PC-3 (cell line): Measurements from ENCODE around the gene STK11IP. TPM values are rescaled to one million over a fixed set of nuclear protein-coding genes. Genes with fewer than 3 reads are reported as not detected.

Experiments used
- ATAC-seq: fragments of 200-7000 bp; cut with Tn5 transposase; 2 replicates; pipeline ENCODE4 v1.9.1; 2020; ENCODE audit warnings: mild to moderate bottlenecking, moderate library complexity
- BruUV-seq: library from RNA; stranded (reverse); fragments of 400-500 nt; replicated peaks from 2 replicates; lab custom pipeline; 2021; lab: Mats Ljungman, UMichigan
- CTCF ChIA-PET: fragments of 300-600 bp; sonication (Branson Sonifier 250); formaldehyde crosslinking; loops from one replicate; lab custom pipeline; 2022; ENCODE audit warnings: antibody characterized with exemption; lab: Charles Lee
- POLR2A ChIA-PET: fragments of 300-600 bp; sonication (Branson Sonifier 250); formaldehyde crosslinking; loops from one replicate; lab custom pipeline; 2022; ENCODE audit warnings: antibody characterized with exemption; ENCODE audit not compliant: unreplicated experiment; lab: Charles Lee
- DNase-seq: peaks from one replicate; pipeline ENCODE4 v3.0.0-alpha.2; 2015
- H2AFZ ChIP-seq: fragments of 300-600 bp; sonication (generic); 2 replicates; pipeline ENCODE4 v1.6.0; 2016; ENCODE audit warnings: antibody characterized with exemption, low read length
- H3F3A ChIP-seq: fragments of 300-600 bp; sonication (generic); one replicate; pipeline ENCODE4 v1.6.0; 2017; ENCODE audit warnings: antibody characterized with exemption, low read length, control low read depth, mild to moderate bottlenecking; ENCODE audit not compliant: unreplicated experiment
- H3K27ac ChIP-seq: fragments of 300-600 bp; sonication (generic); 2 replicates; pipeline ENCODE4 v1.5.1; 2016; ENCODE audit warnings: mild to moderate bottlenecking, low read length
- H3K27me3 ChIP-seq: fragments of 300-600 bp; sonication (generic); 2 replicates; pipeline ENCODE4 v1.6.1; 2016; ENCODE audit warnings: low read length, mixed read lengths
- H3K36me3 ChIP-seq: fragments of 300-600 bp; sonication (generic); 2 replicates; pipeline ENCODE4 v1.6.1; 2016; ENCODE audit warnings: low read depth, mixed run types, low read length, mixed read lengths
- H3K4me1 ChIP-seq: fragments of 300-600 bp; sonication (generic); 2 replicates; pipeline ENCODE4 v1.5.1; 2016; ENCODE audit warnings: low read length; ENCODE audit not compliant: insufficient read depth
- H3K4me2 ChIP-seq: fragments of 300-600 bp; sonication (generic); 2 replicates; pipeline ENCODE4 v1.6.0; 2016; ENCODE audit warnings: low read length
- H3K4me3 ChIP-seq: fragments of 300-600 bp; sonication (generic); 2 replicates; pipeline ENCODE4 v1.5.1; 2016; ENCODE audit warnings: mild to moderate bottlenecking, low read length, mixed read lengths
- H3K79me2 ChIP-seq: fragments of 300-600 bp; sonication (generic); 2 replicates; pipeline ENCODE4 v1.6.1; 2017; ENCODE audit warnings: low read length, mixed read lengths
- H3K9ac ChIP-seq: fragments of 300-600 bp; sonication (generic); 2 replicates; pipeline ENCODE4 v1.6.0; 2016; ENCODE audit warnings: mild to moderate bottlenecking, low read length
- H3K9me2 ChIP-seq: fragments of 300-600 bp; sonication (generic); replicated peaks from 2 replicates; pipeline ENCODE4 v1.6.1; 2016; ENCODE audit warnings: mixed run types, low read length, mixed read lengths
- H3K9me3 ChIP-seq: fragments of 300-600 bp; sonication (generic); 2 replicates; pipeline ENCODE4 v1.6.1; 2016; ENCODE audit warnings: low read length, mixed read lengths
- H4K20me1 ChIP-seq: fragments of 300-600 bp; sonication (generic); 2 replicates; pipeline ENCODE4 v1.6.1; 2016; ENCODE audit warnings: low read length, mixed read lengths
- CTCF ChIP-seq: fragments of 300-600 bp; sonication (generic); conservative IDR thresholded peaks from 2 replicates; pipeline ENCODE4 v1.5.1; 2017; ENCODE audit warnings: antibody characterized with exemption, low read depth, mild to moderate bottlenecking, low read length
- EZH2 ChIP-seq: fragments of 300-600 bp; sonication (generic); IDR thresholded peaks from one replicate; pipeline ENCODE4 v1.6.1; 2017; ENCODE audit warnings: antibody characterized with exemption, mild to moderate bottlenecking, low read length; ENCODE audit not compliant: unreplicated experiment
- EZH2phosphoT487 ChIP-seq: fragments of 300-600 bp; sonication (generic); IDR thresholded peaks from 2 replicates; pipeline ENCODE4 v1.6.1; 2018; ENCODE audit warnings: mild to moderate bottlenecking, antibody characterized with exemption, low read length, borderline replicate concordance
- intact Hi-C: fragments of 100-400 bp; cut with micrococcal nuclease; formaldehyde crosslinking; loops from 2 replicates; pipeline ENCODE4 v1.9.0; 2023
- total RNA-seq: library from RNA; depleted of rRNA; stranded (reverse); fragments of >200 nt; gene quantifications from 2 replicates; pipeline ENCODE4 v1.2.3, GENCODE V29; 2014

The STK11IP gene
- total RNA-seq, 1 experiment from 2014 or later = 17.7 TPM

- H4K20me1 ChIP-seq = no peaks in the 10 kb centered on the region
- H3K4me3 ChIP-seq = peak overlapping the region; percentile 2; the same call in 1 of the 2 replicates
- H3K27ac ChIP-seq = peak overlapping the region; percentile 76
- intact Hi-C loops = loop anchor here (1.0 kb wide), 1 partner anchor 11 kb away; no protein-coding TSS in a partner anchor
- H3K9me2 ChIP-seq = no peaks in the 10 kb centered on the region
- TF ChIP-seq EZH2phosphoT487 (no peak), EZH2 (no peak), CTCF (no peak)
- peak; percentile 45 for DNase-seq
- H3K4me2 ChIP-seq = peak overlapping the region; percentile 51
- CTCF ChIA-PET = interaction anchor here (0.6 to 2.0 kb wide), 2 partner anchors 11 to 44 kb away, joined by 4 to 14 read pairs; no protein-coding TSS in a partner anchor
- no peaks in the 10 kb centered on the region for H3F3A ChIP-seq
- POLR2A ChIA-PET = interaction anchor here (0.6 kb wide), 1 partner anchor 44 kb away, joined by 4 read pairs; no protein-coding TSS in a partner anchor
- ATAC-seq = peak; percentile 18
- peaks cover 27% of the 10 kb centered on the region for H3K4me1 ChIP-seq
- peak overlapping the region; percentile 20 for H2AFZ ChIP-seq
- no peaks in the 10 kb centered on the region for H3K79me2 ChIP-seq
- no peaks in the 10 kb centered on the region for H3K36me3 ChIP-seq
- H3K27me3 ChIP-seq = no peaks in the 10 kb centered on the region
- peak overlapping the region; percentile 11; the same call in 1 of the 2 replicates for H3K9ac ChIP-seq
- no peaks in the 10 kb centered on the region for H3K9me3 ChIP-seq
- no TSS peak for BruUV-seq
These were observed 47.3 kb downstream of the STK11IP start for GRCh38 chr2:219644801-219645480.

GRCh38 chr2:219645631-219646527 is 48.2 kb downstream of the STK11IP start:
- H3K9me2 ChIP-seq = no peaks in the 10 kb centered on the region
- no peaks in the 10 kb centered on the region for H3K9me3 ChIP-seq
- ATAC-seq (peak; percentile 82), DNase-seq (peak; percentile 84)
- H3F3A ChIP-seq = no peaks in the 10 kb centered on the region
- peak overlapping the region; percentile 2; the same call in 1 of the 2 replicates for H3K4me3 ChIP-seq
- H3K4me1 ChIP-seq = peaks cover 27% of the 10 kb centered on the region
- no peaks in the 10 kb centered on the region for H3K36me3 ChIP-seq
- ChIA-PET CTCF (interaction anchor here (0.5 to 2.0 kb wide), 4 partner anchors 29 to 43 kb away, joined by 3 to 14 read pairs (median 3); no protein-coding TSS in a partner anchor), POLR2A (no interaction called here)
- BruUV-seq = no TSS peak
- peak overlapping the region; percentile 20 for H2AFZ ChIP-seq
- no peaks in the 10 kb centered on the region for H4K20me1 ChIP-seq
- H3K9ac ChIP-seq = peak overlapping the region; percentile 11; the same call in 1 of the 2 replicates
- intact Hi-C loops = loop anchor here (1.0 kb wide), 1 partner anchor 10 kb away; no protein-coding TSS in a partner anchor
- peak overlapping the region; percentile 76 for H3K27ac ChIP-seq
- H3K79me2 ChIP-seq = no peaks in the 10 kb centered on the region
- H3K27me3 ChIP-seq = no peaks in the 10 kb centered on the region
- H3K4me2 ChIP-seq = peak overlapping the region; percentile 51
- TF ChIP-seq EZH2phosphoT487 = no peak
- TF ChIP-seq CTCF = no peak
- TF ChIP-seq EZH2 = no peak
